ENCODE data around the gene MAML2.

MAML2 gene

GRCh38 chr11:96008161-96008720, 334.8 kb downstream of the MAML2 start:
- peak; percentile 91 for DNase-seq (ENCODE audit: low read depth)

- peak; percentile 14 for DNase-seq (ENCODE audit: low read depth)
These were observed 337.0 kb downstream of the MAML2 start for GRCh38 chr11:96006037-96006436.

- no peak for DNase-seq (ENCODE audit: low read depth)
These were observed 338.1 kb downstream of the MAML2 start for GRCh38 chr11:96004862-96005261.

GRCh38 chr11:96002754-96003290, 340.2 kb downstream of the MAML2 start:
- DNase-seq (ENCODE audit: low read depth) = no peak

GRCh38 chr11:96002339-96002738, 340.7 kb downstream of the MAML2 start:
- no peak for DNase-seq (ENCODE audit: low read depth)

- DNase-seq (ENCODE audit: low read depth) = peak; percentile 99
These were observed 342.0 kb downstream of the MAML2 start for GRCh38 chr11:96001037-96001436.

GRCh38 chr11:95999711-96000406, 343.1 kb downstream of the MAML2 start:
- peak; percentile 17 for DNase-seq (ENCODE audit: low read depth)

- DNase-seq (ENCODE audit: low read depth) = peak; percentile 80
These were observed 346.3 kb downstream of the MAML2 start for GRCh38 chr11:95996621-95997235.

- DNase-seq (ENCODE audit: low read depth) = no peak
These were observed 348.7 kb downstream of the MAML2 start for GRCh38 chr11:95994329-95994728.

- DNase-seq (ENCODE audit: low read depth) = no peak
These were observed 349.3 kb downstream of the MAML2 start for GRCh38 chr11:95993438-95994298.

- peak; percentile 54 for DNase-seq (ENCODE audit: low read depth)
These were observed 351.4 kb downstream of the MAML2 start for GRCh38 chr11:95991545-95991944.

GRCh38 chr11:95991101-95991500, 351.9 kb downstream of the MAML2 start:
- DNase-seq (ENCODE audit: low read depth) = no peak

- DNase-seq (ENCODE audit: low read depth) = no peak
These were observed 353.2 kb downstream of the MAML2 start for GRCh38 chr11:95989780-95990179.

GRCh38 chr11:95989076-95989605, 353.9 kb downstream of the MAML2 start:
- no peak for DNase-seq (ENCODE audit: low read depth)

- DNase-seq (ENCODE audit: low read depth) = peak; percentile 50
These were observed 357.7 kb downstream of the MAML2 start for GRCh38 chr11:95985174-95985808.

- DNase-seq (ENCODE audit: low read depth) = no peak
These were observed 358.9 kb downstream of the MAML2 start for GRCh38 chr11:95984072-95984471.

GRCh38 chr11:95977534-95978174, 365.3 kb downstream of the MAML2 start:
- no peak for DNase-seq (ENCODE audit: low read depth)

- no peak for DNase-seq (ENCODE audit: low read depth)
These were observed 366.4 kb downstream of the MAML2 start for GRCh38 chr11:95976550-95976949.

GRCh38 chr11:95975343-95975742, 367.7 kb downstream of the MAML2 start:
- no peak for DNase-seq (ENCODE audit: low read depth)

- DNase-seq (ENCODE audit: low read depth) = peak; percentile 47
These were observed 370.9 kb downstream of the MAML2 start for GRCh38 chr11:95972060-95972459.

- no peak for DNase-seq (ENCODE audit: low read depth)
These were observed 374.4 kb downstream of the MAML2 start for GRCh38 chr11:95968585-95968984.
